ENCODE measurements around the gene CCDC138. TPM values are rescaled to one million over a fixed set of nuclear protein-coding genes. Genes with fewer than 3 reads are reported as not detected.

The CCDC138 gene
- polyA plus RNA-seq, 1 donor (not counting 4 experiments of a cell fraction or from before 2014, with no cell fraction given), result 6.6 TPM

- H3K4me2 ChIP-seq (ENCODE audit: control insufficient read depth, extremely low read depth, insufficient read depth, low read depth, low read length), result peak overlapping the region; percentile 61
- peaks cover 29% of the 10 kb centered on the region for H3K4me1 ChIP-seq (ENCODE audit: control insufficient read depth, extremely low read depth, insufficient read depth, low read length)
- no peak overlapping the region for H3K9ac ChIP-seq (ENCODE audit: control insufficient read depth, extremely low read depth, insufficient read depth, low read length)
- H3K36me3 ChIP-seq (ENCODE audit: control insufficient read depth in 2 of 2, extremely low read depth in 1 of 2, insufficient read depth in 2 of 2, low read length in 2 of 2), result no peaks in the 10 kb centered on the region
- no peak for FAIRE-seq
- dilution Hi-C loops (cut with MboI; ENCODE audit: extremely low pct_ligation_motif_present, low sequenced_read_pairs), result no loop called here
- H3K4me3 ChIP-seq (ENCODE audit: control insufficient read depth in 2 of 3, extremely low read depth in 1 of 3, insufficient read depth in 2 of 3, low read depth in 1 of 3, low read length in 3 of 3), result no peak overlapping the region
- no peaks in the 10 kb centered on the region for H3K79me2 ChIP-seq (ENCODE audit: control insufficient read depth, insufficient read depth, low read length)
- no peaks in the 10 kb centered on the region for H3K9me3 ChIP-seq (ENCODE audit: control insufficient read depth, low read depth, low read length)
- no peak for DNase-seq (ENCODE audit: low read depth, low spot score)
- H2AFZ ChIP-seq (ENCODE audit: control insufficient read depth, low read length), result no peak overlapping the region
- H3K9me1 ChIP-seq (ENCODE audit: control insufficient read depth, extremely low read depth, insufficient read depth, low read length), result no peaks in the 10 kb centered on the region
- peak overlapping the region; percentile 8 for H3K27ac ChIP-seq (ENCODE audit: control insufficient read depth, insufficient read depth, low read length)
- peaks cover 35% of the 10 kb centered on the region for H3K27me3 ChIP-seq (ENCODE audit: control insufficient read depth, extremely low read depth, insufficient read depth, low read length)
- TF ChIP-seq CTCF (optimal IDR thresholded peaks at IDR 0.05 in 1 of 3, IDR thresholded peaks at IDR 0.05 in 1 of 3, conservative IDR thresholded peaks at IDR 0.05 in 1 of 3; ENCODE audit: extremely low read depth in 1 of 3, insufficient read depth in 2 of 3, low read length in 3 of 3) (no peak), EZH2 (IDR thresholded peaks at IDR 0.05; ENCODE audit: low read length) (no peak)
- peaks cover 13% of the 10 kb centered on the region for H4K20me1 ChIP-seq (ENCODE audit: control insufficient read depth, extremely low read depth, insufficient read depth, low read length)
Measured at GRCh38 chr2:108921096-108922030, 134.8 kb downstream of the CCDC138 start.

- H3K4me2 ChIP-seq (ENCODE audit: control insufficient read depth, extremely low read depth, insufficient read depth, low read depth, low read length), result peak overlapping the region; percentile 61
- peaks cover 13% of the 10 kb centered on the region for H4K20me1 ChIP-seq (ENCODE audit: control insufficient read depth, extremely low read depth, insufficient read depth, low read length)
- no peaks in the 10 kb centered on the region for H3K36me3 ChIP-seq (ENCODE audit: control insufficient read depth in 2 of 2, extremely low read depth in 1 of 2, insufficient read depth in 2 of 2, low read length in 2 of 2)
- FAIRE-seq, result peak; percentile 92
- no peaks in the 10 kb centered on the region for H3K9me3 ChIP-seq (ENCODE audit: control insufficient read depth, low read depth, low read length)
- no peak overlapping the region for H3K4me3 ChIP-seq (ENCODE audit: control insufficient read depth in 2 of 3, extremely low read depth in 1 of 3, insufficient read depth in 2 of 3, low read depth in 1 of 3, low read length in 3 of 3)
- dilution Hi-C loops (cut with MboI; ENCODE audit: extremely low pct_ligation_motif_present, low sequenced_read_pairs), result no loop called here
- TF ChIP-seq CTCF (optimal IDR thresholded peaks at IDR 0.05 in 1 of 3, IDR thresholded peaks at IDR 0.05 in 1 of 3, conservative IDR thresholded peaks at IDR 0.05 in 1 of 3; ENCODE audit: extremely low read depth in 1 of 3, insufficient read depth in 2 of 3, low read length in 3 of 3), result no peak
- TF ChIP-seq EZH2 (IDR thresholded peaks at IDR 0.05; ENCODE audit: low read length), result no peak
- H3K9ac ChIP-seq (ENCODE audit: control insufficient read depth, extremely low read depth, insufficient read depth, low read length), result no peak overlapping the region
- DNase-seq (ENCODE audit: low read depth, low spot score), result peak; percentile 65
- H3K79me2 ChIP-seq (ENCODE audit: control insufficient read depth, insufficient read depth, low read length), result no peaks in the 10 kb centered on the region
- H3K9me1 ChIP-seq (ENCODE audit: control insufficient read depth, extremely low read depth, insufficient read depth, low read length), result no peaks in the 10 kb centered on the region
- no peak overlapping the region for H2AFZ ChIP-seq (ENCODE audit: control insufficient read depth, low read length)
- peaks cover 29% of the 10 kb centered on the region for H3K4me1 ChIP-seq (ENCODE audit: control insufficient read depth, extremely low read depth, insufficient read depth, low read length)
- H3K27me3 ChIP-seq (ENCODE audit: control insufficient read depth, extremely low read depth, insufficient read depth, low read length), result peaks cover 26% of the 10 kb centered on the region
- H3K27ac ChIP-seq (ENCODE audit: control insufficient read depth, insufficient read depth, low read length), result peak overlapping the region; percentile 46
Measured at GRCh38 chr2:108922141-108922915, 135.8 kb downstream of the CCDC138 start.
